AG08395 (cell line): Measurements from ENCODE around the gene FBXW9.
"Not testable (repeated sequence)": the region's sequence is repeated elsewhere in the genome, so short reads cannot be mapped to it uniquely, and the experiment has no call there.

Experiments
- DNase-seq: peaks from one replicate; pipeline ENCODE4 v3.0.0; 2012; ENCODE audit warnings: mixed read lengths, low spot score

The FBXW9 gene

GRCh38 chr19:12680034-12680433 lies 16.4 kb downstream of the FBXW9 start:
- DNase-seq = no peak

GRCh38 chr19:12678039-12678438 lies 18.4 kb downstream of the FBXW9 start:
- DNase-seq = not testable (repeated sequence)

GRCh38 chr19:12676928-12677327 lies 19.5 kb downstream of the FBXW9 start:
- no peak for DNase-seq

GRCh38 chr19:12676384-12676792 lies 20.0 kb downstream of the FBXW9 start:
- peak; percentile 86 for DNase-seq

GRCh38 chr19:12675940-12676339 lies 20.5 kb downstream of the FBXW9 start:
- DNase-seq = no peak

- DNase-seq = no peak
Observed at GRCh38 chr19:12675399-12675798, 21.0 kb downstream of the FBXW9 start.

GRCh38 chr19:12672744-12673143 lies 23.7 kb downstream of the FBXW9 start:
- DNase-seq = no peak

- DNase-seq = no peak
Observed at GRCh38 chr19:12670159-12670928, 26.1 kb downstream of the FBXW9 start.

GRCh38 chr19:12669270-12670158 lies 26.9 kb downstream of the FBXW9 start:
- peak; percentile 82 for DNase-seq

GRCh38 chr19:12668932-12669269 lies 27.5 kb downstream of the FBXW9 start:
- peak; percentile 63 for DNase-seq

- no peak for DNase-seq
Observed at GRCh38 chr19:12668346-12668745, 28.1 kb downstream of the FBXW9 start.

- DNase-seq = no peak
Observed at GRCh38 chr19:12667731-12668302, 28.6 kb downstream of the FBXW9 start.

- DNase-seq = peak; percentile 95
Observed at GRCh38 chr19:12666265-12667048, 30.0 kb downstream of the FBXW9 start, which contains the start of the genes MAN2B1 and WDR83. MAN2B1 (minus strand) TSS chr19:12666742; CDS start chr19:12666701, 41 bp downstream. WDR83 (plus strand) TSS chr19:12666807; CDS start chr19:12669791, 2,984 bp downstream.

- DNase-seq = no peak
Observed at GRCh38 chr19:12665671-12666264, 30.7 kb downstream of the FBXW9 start.

GRCh38 chr19:12665281-12665573 lies 31.2 kb downstream of the FBXW9 start:
- no peak for DNase-seq

- DNase-seq = no peak
Observed at GRCh38 chr19:12664406-12665280, 31.8 kb downstream of the FBXW9 start.

GRCh38 chr19:12660980-12661379 lies 35.5 kb downstream of the FBXW9 start:
- DNase-seq = no peak

GRCh38 chr19:12657966-12658365 lies 38.5 kb downstream of the FBXW9 start:
- no peak for DNase-seq

GRCh38 chr19:12656899-12657571 lies 39.4 kb downstream of the FBXW9 start:
- DNase-seq = no peak

- DNase-seq = no peak
Observed at GRCh38 chr19:12655546-12655945, 40.9 kb downstream of the FBXW9 start.
